NOMO-1 treated with dmso at 0.1 percent for 144 hours (cell line): ENCODE measurements around the gene KCNJ9.

Experiments used
- DNase-seq: peaks from one replicate; lab custom pipeline; 2025; ENCODE audit not compliant: unreplicated experiment; lab: John Stamatoyannopoulos, UW

The KCNJ9 gene

DNA sequence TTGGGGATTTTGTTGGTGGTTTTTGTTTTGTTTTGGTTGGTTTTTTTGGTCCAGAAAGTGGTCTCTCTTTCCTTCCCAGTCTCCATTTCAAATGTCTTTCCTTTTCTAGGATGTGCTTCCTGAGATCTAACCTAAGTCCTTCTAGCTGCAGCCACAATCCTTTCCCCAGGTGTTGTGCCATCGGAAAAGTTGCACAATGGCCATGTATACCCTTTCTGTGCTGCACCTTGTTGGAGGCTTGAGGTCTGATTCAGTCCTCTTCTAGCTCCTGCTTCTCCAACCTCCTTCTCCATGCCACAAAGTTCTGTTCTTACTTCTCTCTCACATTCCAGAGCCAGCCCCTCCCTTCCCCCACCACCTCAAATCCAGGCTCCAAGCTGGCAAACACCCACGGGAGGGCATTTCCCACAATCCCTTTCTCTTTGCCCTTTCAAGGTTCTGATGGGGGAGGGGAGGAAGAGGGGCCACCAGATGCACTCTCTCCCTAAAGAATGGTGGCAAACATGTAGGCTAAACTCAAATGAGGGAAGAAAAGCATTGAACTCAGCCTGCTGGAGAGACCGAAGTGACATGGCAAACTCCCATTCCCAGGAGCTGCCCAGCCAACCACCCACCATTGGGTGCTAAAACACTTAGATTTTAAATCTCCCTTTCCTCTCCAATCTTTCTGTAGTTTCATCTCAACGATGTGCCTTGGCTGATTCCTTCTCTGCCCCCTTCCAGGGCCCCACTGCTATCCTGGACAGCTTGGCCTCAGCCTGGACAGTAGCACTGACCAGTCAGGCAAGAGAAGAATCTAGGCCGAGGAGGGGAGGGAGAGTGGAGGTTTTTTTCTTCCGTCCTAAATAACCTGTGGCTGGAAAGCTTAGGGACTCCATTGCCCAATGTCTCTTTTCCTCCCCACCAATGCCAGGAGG, 14.3 kb upstream of the KCNJ9 start:
- DNase-seq: no peak

DNA sequence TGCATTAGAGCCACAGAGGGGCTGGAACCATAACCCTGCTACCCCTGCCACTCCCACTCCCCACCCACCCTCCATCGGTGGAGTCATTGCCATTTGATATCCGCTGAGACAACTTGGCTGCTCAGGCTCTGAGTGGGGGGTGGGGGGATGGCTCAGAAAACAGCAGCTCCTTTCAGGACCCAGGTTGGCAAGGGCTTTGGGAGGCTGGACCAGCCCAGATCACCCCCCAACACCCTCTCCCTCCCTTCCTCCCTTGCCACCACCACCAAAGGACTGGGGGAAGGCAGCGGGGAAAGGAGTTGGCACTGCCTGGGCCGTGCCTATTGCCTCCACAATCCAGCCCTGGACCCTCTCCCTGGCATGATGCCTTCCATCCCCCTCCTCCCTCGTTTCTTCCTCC, 13.1 kb upstream of the KCNJ9 start:
- DNase-seq: no peak

DNA sequence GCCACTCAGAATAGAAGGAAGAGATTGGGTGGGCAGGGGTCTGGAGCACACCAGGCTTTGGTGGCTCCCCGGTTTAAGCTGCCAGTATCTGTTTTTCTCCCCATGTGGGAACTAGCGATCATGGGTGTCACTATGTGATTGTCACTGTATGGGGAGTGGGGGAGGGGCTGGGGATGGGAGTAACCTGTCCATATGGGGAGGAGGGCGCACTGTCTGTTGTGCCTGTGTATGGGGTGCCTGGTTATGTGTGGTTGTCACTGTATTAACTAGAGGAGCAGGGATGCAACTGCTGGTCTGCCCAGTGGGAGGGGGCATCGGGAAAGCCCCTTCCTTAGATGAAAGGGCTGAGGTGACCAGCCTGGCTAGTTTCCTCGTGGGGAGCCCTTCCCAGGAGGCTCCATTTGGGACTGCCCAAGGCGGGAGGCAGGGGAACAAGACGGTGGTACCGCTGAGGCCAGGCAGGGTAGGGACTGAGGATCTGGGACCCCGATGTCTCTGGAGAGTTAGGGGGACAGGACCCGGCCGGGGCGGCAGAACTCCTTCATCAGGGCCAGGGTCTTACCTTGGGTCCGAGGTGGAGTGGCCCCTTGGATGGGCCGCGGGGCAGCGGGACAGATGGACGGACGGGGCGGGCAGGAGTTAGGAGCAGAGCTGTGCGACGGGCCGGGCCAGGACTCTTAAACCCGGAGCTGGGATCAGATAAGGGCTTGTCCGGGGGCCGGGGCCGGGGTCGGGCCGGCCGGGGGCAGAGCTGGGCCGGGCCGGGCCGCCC, 11.7 kb upstream of the KCNJ9 start, which contains the start of gene KCNJ10:
KCNJ10 (minus strand) TSS at position 701 of the 772 bp plus-strand sequence. CDS start 27,628 bp downstream, outside the sequence.
- DNase-seq: no peak

DNA sequence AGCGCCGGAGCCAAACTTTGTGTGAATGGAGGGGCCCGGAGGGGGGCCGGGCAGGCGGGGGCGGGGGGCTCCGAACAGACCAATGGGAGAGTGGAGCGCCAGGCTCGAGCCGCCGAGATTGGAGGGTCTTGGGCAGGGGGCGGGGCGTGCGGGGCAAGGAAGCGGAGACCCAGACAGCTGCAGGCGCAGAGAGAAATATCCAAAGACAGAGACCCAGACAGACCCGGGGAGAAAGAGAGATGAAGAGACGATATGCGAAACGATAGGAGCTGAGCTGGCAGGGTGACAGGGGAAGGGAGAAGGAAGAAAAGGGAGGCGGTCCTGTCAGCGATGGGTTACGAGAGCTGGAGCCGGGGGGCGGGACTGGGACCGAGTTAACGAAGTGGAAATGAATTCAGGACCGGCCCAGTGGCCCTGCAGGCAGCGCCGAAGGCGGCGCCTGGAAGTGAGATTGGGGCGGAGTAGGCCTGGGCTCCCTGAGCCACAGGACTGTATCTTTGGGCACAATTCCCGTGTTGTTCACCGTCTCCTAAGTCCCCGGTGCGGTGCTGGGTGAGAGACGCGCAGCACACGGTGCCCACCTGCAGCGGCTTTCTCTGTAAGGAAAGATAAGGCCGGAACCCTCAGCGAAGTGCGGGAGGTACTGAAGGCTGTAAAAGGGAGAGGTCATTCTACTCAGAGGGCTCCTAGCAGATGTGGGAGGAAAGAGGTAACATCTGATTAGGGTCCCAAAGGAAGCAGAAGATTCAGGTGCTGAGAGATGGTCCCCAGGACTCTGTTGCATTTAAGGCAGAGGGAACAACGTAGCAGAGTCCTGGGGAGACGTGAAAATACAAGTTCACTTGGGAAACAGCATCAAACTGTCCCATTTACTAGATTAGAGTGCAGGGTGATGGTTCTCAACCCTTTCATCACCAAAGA, 10.8 kb upstream of the KCNJ9 start:
- DNase-seq: peak; percentile 79

DNA sequence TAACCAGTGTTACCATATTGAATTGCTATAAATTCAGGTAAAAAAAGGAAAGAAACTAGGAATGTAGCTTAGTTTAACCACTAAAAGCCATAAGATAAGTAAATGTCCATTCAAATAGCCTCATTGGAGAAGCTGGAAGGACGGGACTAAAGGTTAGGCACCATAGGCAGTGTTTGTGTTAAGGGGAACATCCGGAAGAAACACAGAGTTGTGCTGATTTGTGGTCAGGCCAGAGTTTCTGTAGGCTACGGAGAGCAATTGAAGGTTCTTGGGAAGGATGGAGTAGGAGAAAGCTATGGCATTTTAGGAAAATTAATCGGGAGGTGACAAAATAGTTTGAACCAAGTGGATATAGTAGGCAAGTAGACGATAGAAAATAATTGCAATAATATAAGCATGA, 10.0 kb upstream of the KCNJ9 start:
- no peak for DNase-seq

DNA sequence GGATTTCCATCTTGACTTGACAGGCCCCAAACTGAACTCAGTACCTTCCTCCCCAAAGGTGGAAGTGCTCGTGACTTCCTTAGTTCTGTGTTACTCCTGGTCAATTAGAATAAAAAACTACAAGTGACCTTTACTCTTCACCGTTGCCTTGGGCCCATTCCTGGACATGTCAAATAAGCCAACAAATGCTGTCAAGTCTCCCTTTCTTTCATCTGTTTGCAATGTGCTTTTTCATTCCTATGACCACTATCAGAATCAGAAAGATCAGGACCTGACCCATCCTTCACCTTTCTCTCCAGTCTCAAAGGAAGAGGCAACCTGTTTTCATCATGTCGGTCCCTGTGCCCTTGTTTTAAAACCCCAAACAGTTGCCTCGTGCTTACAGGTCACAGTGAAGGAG, 6.5 kb upstream of the KCNJ9 start:
- no peak for DNase-seq

DNA sequence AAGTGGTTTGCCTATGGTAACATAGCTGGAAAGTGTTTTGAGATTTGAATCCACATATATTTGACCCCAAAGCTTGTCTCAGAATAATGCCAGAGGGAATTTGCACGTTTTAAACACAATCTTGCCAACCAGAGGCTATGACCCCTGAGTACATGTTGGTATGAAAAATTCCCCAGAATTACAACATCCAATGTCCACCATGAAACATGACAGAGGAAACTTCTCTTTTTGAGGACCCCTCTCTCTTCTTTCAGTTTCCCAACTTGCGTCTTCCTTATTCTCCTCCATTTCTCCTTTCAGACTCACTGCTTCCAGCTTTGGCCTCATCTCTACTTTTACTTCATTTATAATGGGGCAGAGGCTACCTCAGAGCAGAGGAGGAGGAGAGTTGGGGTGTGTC, 5.5 kb upstream of the KCNJ9 start:
- no peak for DNase-seq

DNA sequence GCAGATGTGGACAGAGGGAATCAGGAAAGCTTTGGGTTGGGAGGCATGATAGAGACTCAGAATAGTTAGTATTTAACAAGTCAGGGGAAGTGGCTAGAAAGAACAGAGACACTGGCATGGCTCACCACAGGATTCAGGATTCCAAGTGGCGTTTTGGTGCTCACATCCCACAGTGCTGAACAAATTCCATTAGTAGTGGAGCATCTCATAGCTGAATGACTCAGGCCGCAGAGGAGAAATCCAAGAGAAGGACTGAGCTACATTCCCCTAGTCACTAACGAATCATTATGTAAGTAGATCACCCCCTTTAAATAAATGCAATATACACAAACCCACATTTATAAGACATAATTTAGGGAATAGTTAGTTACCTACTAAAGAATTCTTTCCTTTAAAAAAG, 5.0 kb upstream of the KCNJ9 start:
- DNase-seq: no peak

DNA sequence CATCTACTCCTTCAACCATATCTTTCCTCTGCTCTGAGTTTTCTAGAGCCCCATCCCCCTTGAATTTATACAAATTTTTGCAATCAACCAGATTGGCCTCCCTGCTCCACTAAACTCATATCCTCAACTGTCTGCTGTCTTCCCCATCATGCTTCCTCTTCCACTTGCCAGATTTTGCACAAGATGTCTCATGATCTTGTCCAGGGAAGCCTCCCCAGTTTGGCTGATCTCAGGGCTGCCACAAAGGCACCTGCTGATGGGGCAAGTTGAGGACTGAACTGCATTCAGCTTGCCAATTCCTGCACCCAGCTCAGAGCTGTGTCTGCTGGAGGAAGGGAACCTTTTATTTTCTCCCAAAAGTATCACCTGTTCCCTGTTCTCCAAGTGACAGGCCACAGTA, 3.9 kb upstream of the KCNJ9 start:
- peak; percentile 11 for DNase-seq

DNA sequence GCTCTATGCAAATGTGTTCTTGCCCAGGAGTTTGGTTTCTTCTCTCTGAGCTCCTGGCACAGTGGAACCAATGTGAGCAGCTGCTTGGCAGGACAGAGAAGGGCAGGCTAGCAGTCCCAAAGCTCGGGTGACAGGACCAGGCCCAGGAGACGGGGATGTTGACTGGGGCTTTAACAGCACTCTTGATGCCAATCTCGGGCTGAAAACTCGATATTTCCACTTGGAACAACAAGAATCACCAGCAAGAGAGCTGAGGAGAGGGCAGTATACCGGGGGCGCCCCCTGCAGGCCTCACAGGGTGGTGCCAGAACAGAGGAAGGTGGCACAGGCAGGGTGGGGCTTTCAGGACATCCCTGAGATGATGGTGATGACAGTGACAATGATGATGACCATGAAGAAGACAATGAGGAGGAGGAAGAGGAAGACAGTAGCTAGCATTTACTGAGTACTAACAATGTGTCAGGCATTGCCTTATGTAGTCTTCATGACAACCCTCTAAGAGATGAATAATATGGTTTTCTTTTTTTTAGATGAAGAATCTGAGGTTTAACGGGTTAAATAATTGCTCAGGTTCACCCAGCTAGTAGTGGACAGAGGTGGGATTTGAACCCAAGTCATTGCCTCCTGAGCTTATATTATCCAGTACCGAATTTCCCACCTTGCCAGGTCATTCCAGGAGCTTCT, 2.7 kb upstream of the KCNJ9 start:
- DNase-seq: peak; percentile 8

DNA sequence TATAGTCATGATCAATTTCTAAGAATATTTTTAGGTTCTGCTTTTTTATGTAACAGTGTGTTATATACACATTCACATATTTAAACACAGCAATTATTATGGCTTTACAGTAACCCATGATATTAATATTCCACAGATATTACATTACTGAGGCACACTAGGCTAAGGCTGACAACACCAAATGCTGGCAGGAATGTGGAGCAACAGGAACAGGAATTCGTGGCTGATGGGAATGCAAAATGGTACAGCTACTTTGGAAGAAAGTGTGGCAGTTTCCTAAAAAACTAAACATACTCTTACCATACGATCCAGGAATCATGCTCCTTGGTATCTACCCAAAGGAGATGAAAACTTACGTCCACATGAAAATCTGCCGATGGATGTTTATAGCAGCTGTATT, 1.9 kb upstream of the KCNJ9 start:
- no peak for DNase-seq

DNA sequence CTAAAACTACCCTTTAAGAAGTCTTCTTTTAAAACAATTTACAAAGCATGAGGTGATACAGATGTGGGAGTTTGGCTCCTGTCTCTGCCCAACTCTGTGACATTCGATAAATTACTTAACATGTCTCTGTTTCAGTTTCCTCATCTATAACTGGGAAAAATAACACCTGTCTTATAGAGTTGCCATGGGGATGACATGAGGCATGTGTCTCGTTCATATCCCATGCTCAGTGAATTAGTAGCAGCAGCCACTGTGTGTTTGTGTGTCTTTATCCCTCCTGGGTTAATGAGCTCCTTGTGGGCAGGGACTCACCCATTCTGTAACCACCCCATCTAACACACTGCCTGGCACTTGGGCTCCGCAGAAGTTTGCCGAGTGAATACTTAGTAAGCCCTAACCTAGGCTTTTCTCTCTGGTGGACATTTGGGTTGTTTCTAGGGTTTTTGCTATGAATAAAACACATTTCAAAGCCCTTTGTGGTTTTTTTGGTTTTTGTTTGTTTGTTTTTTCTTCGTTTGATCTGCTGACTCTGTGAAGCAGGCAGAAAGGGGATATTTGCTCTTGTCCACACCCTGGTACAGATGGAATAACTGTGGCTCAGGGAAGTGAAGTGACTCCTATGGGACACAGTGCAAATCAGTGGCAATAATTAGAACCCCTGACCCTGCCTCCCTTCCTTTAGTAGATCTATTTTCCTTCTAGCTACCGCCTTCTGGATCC, 797 bp upstream of the KCNJ9 start:
- DNase-seq: no peak

DNA sequence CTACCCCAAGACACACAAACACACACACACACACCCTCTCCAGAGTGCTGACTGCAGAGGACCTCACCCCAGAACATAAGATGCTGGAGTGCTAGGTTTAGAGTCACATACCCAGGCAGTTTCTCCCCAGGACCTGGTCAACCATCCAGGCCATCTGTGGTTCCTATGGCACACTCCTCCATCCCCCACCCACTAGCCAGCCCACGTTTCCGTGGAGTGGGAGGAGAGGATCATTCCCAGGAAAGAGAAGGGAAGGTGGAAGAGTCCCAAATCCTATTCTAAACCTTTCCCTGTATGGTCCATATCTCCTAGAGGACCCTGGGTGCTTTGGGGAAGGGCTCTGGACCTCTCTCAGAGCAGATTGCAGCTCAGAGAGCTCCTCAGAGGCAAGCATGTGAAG, 1.1 kb downstream of the KCNJ9 start:
- DNase-seq: no peak

DNA sequence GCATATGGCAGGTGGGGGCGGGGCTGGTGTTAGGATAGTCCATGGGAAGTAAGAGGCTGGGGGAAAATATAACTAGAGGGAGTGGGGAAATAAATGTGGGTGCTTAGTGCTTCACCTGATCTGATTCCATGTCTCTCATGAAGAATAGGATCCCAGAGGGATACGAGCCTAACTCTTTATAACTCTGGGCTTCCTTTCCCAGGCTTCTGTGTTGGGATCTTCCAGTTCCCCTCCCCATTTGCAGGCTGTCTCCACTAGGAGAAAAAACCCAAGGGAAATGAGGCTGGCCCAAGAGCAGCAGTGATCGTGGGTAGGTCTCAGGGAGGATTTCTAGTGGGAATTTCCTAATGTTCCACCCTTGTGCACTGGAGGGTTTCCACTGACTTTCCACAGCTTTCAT, 1.6 kb downstream of the KCNJ9 start:
- DNase-seq: no peak

DNA sequence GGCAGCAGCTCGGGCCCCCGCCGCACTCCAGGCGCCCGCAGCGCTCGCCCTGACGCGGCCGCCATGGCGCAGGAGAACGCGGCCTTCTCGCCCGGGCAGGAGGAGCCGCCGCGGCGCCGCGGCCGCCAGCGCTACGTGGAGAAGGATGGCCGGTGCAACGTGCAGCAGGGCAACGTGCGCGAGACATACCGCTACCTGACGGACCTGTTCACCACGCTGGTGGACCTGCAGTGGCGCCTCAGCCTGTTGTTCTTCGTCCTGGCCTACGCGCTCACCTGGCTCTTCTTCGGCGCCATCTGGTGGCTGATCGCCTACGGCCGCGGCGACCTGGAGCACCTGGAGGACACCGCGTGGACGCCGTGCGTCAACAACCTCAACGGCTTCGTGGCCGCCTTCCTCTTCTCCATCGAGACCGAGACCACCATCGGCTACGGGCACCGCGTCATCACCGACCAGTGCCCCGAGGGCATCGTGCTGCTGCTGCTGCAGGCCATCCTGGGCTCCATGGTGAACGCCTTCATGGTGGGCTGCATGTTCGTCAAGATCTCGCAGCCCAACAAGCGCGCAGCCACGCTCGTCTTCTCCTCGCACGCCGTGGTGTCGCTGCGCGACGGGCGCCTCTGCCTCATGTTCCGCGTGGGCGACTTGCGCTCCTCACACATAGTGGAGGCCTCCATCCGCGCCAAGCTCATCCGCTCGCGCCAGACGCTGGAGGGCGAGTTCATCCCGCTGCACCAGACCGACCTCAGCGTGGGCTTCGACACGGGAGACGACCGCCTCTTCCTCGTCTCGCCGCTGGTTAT, 2.8 kb downstream of the KCNJ9 start:
- DNase-seq: peak; percentile 9

DNA sequence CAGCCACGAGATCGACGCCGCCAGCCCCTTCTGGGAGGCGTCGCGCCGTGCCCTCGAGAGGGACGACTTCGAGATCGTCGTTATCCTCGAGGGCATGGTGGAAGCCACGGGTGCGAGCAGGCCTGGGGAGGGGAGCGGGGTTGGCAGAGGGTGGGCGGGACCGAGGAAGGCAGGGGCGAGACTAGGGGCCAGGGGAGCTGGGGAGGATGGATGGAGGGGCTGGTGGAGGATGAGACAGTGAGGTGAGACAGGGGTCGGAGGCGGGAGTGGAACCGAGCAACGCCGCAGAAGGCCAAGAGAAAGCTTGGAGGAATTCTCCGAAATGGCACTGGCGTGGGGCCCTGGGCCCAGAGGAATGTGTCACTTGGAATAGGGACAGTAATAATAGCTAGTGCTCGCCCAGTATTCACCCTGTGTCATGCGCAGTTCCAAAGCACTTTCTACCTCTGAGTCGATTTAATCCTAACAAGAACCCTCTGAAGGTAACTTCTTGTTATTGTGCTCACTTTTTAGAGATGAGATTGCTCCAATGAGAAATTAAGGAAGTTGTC, 3.5 kb downstream of the KCNJ9 start:
- no peak for DNase-seq

DNA sequence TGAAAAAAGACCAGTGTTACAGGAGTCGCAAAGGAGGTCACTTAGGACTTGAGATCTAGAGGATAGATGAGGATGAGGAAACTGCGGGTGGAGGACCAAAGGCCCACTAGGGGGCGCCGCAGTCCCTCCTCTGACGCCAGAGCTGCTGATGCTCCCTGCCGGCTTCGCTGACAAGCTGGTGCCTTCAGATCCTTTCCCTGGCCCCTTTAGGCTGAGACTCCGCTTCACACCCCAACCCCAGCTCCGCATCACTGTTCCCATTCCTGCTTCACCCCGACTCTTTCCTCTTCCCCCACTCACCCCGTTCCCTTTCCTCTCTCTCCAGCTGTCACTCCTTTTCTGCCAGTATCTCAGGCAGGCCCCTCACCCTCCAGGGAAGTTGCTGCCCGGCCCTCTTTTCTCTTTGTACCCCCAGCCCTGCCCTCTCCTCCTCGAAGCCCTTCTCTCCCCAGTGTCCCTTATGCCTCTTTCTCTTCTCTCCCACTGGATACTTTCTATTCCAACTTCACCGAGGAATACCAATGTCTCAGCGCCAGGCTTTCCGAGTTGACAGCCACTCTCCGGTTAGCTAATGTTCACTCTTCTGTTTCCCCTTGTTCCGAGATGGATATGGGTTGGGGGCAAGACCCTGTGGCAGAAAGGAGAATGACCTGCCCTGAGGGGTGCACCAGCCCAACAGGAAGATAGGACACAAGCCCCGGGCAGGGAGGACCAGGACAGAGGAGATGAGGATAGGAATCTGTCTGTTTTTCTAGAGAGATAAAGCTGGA, 4.5 kb downstream of the KCNJ9 start:
- peak; percentile 32 for DNase-seq

DNA sequence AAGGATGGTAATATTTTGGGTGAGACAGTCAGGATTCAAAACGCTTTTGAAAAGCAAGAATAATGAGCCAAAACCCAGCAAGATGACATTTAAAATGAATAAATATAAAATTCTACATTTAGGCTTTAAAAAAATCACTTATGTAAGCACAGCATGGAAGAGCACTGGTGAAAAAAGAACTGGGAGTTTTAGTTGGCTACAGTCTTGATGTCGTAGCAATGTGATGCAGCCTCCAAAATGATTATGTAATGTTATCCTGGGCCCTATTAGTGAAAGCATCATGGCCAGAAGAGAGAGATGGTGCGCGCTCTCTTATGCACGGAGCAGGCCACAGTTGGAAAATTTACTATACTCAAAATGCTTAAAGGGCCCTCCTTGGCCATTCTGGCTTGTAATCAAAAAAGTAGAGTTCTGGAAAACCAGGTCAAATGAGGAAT, 5.1 kb downstream of the KCNJ9 start:
- DNase-seq: no peak
